Measurements from ENCODE around the gene GREM2. TPM values are rescaled to one million over a fixed set of nuclear protein-coding genes. Genes with fewer than 3 reads are reported as not detected.

GREM2 gene
- total and polyA plus RNA-seq, 2 of the 4 experiments (the other 2 are of a cell fraction), result 3.0 to 14.2 TPM

GRCh38 chr1:240571782-240572181 lies 40.2 kb downstream of the GREM2 start:
- H2BK120ac ChIP-seq (ENCODE audit: low read depth, low read length), result no peak overlapping the region
- H2BK15ac ChIP-seq (ENCODE audit: low read depth, low read length), result no peak overlapping the region
- no peak for DNase-seq
- H4K91ac ChIP-seq (ENCODE audit: insufficient read depth, low read depth, low read length), result no peak overlapping the region
- H3K4me3 ChIP-seq (ENCODE audit: insufficient read depth, low read depth, low read length), result no peak overlapping the region
- no peak overlapping the region for H2BK20ac ChIP-seq (ENCODE audit: low read depth, low read length)
- H3K4me1 ChIP-seq (ENCODE audit: control insufficient read depth, insufficient read depth, low read length), result no peaks in the 10 kb centered on the region; the same call in 1 of the 2 replicates
- no peak overlapping the region for H3K14ac ChIP-seq (replicated peaks; ENCODE audit: low read depth, low read length)
- H3K56ac ChIP-seq (ENCODE audit: extremely low read depth, insufficient read depth, low read length), result no peak overlapping the region
- no peak overlapping the region for H3K18ac ChIP-seq (ENCODE audit: low read depth, low read length)
- no peak overlapping the region for H2AK5ac ChIP-seq (ENCODE audit: low read depth, low read length)
- CTCF ChIA-PET, result no interaction called here
- H4K8ac ChIP-seq (ENCODE audit: low read depth in 2 of 2, low read length in 2 of 2), result no peak overlapping the region
- peaks cover 0 to 4% of the 10 kb centered on the region in 2 experiments; a peak in 1 of 4 replicates for H3K79me1 ChIP-seq (ENCODE audit: low read depth in 1 of 2, low read length in 2 of 2)
- H3K9me3 ChIP-seq (ENCODE audit: control insufficient read depth, insufficient read depth, low read length), result no peaks in the 10 kb centered on the region
- intact Hi-C loops (cut with micrococcal nuclease) (no loop called here), in situ Hi-C loops (cut with MboI; ENCODE audit: low sequenced_read_pairs) (no loop called here), dilution Hi-C loops (cut with HindIII; ENCODE audit: low sequenced_read_pairs, unreplicated experiment) (no loop called here)
- no peak overlapping the region for H3K4me2 ChIP-seq (ENCODE audit: low read depth, low read length)
- no peaks in the 10 kb centered on the region for H4K20me1 ChIP-seq (ENCODE audit: insufficient read depth, low read length)
- no peak overlapping the region for H3K4ac ChIP-seq (ENCODE audit: low read depth, low read length)
- no peak for ATAC-seq (ENCODE audit: low read depth)
- no peak overlapping the region for H2AK9ac ChIP-seq (replicated peaks; ENCODE audit: low read depth, low read length, poor library complexity)
- no peak overlapping the region for H3K23ac ChIP-seq (ENCODE audit: low read depth, low read length)
- 0 out of 2 replicates have a peak, but pooled peaks cover 2% of the 10 kb centered on the region for H3K9me1 ChIP-seq (ENCODE audit: insufficient read depth, low read length)
- H3K27ac ChIP-seq (ENCODE audit: insufficient read depth, low read length), result no peak overlapping the region
- no peak overlapping the region for H2BK5ac ChIP-seq (ENCODE audit: low read depth, low read length, poor library complexity, severe bottlenecking)
- no peak for TF ChIP-seq MAFK (IDR thresholded peaks at IDR 0.05; ENCODE audit: low read depth, low read length)
- TF ChIP-seq MAZ (IDR thresholded peaks at IDR 0.05; ENCODE audit: borderline replicate concordance, low read depth, low read length), result no peak
- TF ChIP-seq FOS (IDR thresholded peaks at IDR 0.05; ENCODE audit: low read depth, low read length), result no peak
- no peak overlapping the region for H2AFZ ChIP-seq (replicated peaks; ENCODE audit: low read length, poor library complexity)
- 83% methylated on average over 3 of the region's 5 CpGs; no CpG with 5 or more reads in 1 of the 2 experiments for WGBS, 2 experiments (ENCODE audit: extremely low coverage in 2 of 2, insufficient read length in 1 of 2)
- H3K9ac ChIP-seq (ENCODE audit: low read depth, low read length), result no peak overlapping the region
- BruUV-seq (replicated peaks), result no TSS peak
- H4K5ac ChIP-seq (ENCODE audit: low read depth, low read length), result no peak overlapping the region
- H3K36me3 ChIP-seq (ENCODE audit: control insufficient read depth, insufficient read depth, low read length), result no peaks in the 10 kb centered on the region; the same call in 1 of the 2 replicates
- POLR2A ChIA-PET (ENCODE audit: unreplicated experiment), result no interaction called here
- no peaks in the 10 kb centered on the region for H3K27me3 ChIP-seq (ENCODE audit: control insufficient read depth, insufficient read depth, low read length)

Data from IMR-90 (cell line).